NCI-H446 (cell line): ENCODE results near the gene FHOD1.

Source experiments
- DNase-seq, 2 experiments: peaks; one replicate each; lab custom pipeline; 2025; lab: John Stamatoyannopoulos, UW

Gene FHOD1

DNA sequence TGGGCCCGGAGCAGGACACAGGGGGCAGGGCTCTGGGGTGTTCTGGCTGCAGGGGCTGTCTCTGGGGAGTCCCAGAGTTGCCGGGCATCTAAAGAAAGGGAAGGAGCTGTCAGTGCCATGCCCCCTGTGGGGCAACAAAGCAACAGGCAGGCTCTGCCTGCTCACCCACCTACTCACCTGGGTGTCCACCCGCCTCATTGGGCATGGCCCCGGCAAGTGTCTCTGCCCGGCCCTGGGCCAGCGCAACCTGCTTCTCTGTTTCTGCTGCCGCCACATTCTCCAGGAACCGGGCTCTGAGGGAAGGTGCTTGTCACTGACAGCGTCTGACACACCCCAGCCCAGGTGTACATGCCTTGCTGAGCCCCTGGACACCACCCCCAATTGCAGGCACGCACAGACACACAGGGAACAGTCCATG lies 13.1 kb downstream of the FHOD1 start:
- no peak for DNase-seq

DNA sequence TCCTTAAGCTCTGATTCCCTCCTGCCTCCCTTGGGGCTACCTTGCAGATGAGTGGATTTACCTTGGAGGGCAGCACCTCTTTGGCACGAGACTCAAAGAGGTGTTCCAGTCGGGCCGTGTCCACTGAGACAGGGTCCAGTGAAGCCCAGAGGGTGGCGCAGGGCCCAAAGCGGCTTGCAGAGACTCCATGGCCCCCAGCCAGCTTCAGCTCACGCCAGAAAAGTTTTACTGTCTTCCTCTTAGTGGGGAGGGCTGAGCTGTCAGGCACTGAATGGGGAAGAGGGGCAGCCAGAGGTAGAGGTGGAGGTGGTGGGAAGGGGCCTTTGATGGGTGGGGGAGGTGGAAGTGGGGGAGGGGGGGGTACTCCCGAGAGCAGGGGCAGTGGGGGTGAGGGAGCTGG lies 13.7 kb downstream of the FHOD1 start:
- DNase-seq: no peak

DNA sequence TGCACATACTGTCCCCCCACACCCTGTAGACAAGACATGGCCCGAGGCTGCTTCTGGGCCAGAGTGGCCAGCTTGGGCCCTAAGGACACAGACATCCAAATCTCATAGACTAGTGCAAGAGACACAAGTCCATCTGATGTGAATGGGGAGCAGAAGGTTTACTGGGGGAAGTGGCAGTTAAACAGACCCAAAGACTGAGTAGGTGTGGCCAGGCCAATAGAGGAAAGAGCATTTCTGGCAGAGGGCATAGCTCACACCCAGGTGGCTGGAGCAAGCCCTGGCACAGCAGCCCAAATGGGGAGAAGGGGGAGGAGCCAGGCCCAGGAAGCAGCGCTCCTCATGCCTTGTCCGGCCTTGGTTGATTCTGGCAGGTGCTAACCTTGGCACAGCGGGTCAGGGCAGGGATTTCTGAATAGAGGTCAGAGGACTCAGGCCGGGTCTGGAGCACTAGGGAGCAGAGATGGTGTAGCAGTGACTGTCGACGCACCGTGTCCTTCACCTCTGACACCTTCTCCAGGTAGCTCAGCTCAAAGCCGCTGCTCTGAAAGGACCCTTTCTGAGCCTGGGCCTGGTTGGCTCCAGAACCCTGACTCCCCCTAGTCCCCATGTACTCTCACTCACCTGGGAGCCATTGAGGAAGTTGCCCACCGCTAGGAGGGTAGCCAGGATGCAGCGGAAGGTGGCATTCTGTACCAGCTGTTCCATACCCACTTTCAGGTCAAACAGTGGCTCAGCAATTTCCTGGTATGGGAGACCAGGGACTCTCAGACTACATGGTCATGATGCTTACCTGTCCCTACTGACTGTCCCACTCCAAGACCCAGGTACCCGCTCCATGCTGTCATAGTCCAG lies 16.2 kb downstream of the FHOD1 start:
- no peak for DNase-seq

GRCh38 chr16:67229906-67230808 lies 17.1 kb downstream of the FHOD1 start:
- DNase-seq: no peak

- DNase-seq: no peak
Observed at GRCh38 chr16:67228905-67229304, 18.4 kb downstream of the FHOD1 start.

GRCh38 chr16:67228034-67228785 lies 19.1 kb downstream of the FHOD1 start:
- no peak for DNase-seq

GRCh38 chr16:67227567-67227921 lies 19.7 kb downstream of the FHOD1 start:
- DNase-seq: no peak

- DNase-seq: peak; percentile 91 to 96
Observed at GRCh38 chr16:67226804-67227566, 20.3 kb downstream of the FHOD1 start, which contains the start of gene TMEM208. TSS of gene TMEM208 (plus strand) at chr16:67227130. CDS start at chr16:67227219, 89 bp downstream.

- DNase-seq: no peak
Observed at GRCh38 chr16:67226295-67226803, 20.9 kb downstream of the FHOD1 start.

DNA sequence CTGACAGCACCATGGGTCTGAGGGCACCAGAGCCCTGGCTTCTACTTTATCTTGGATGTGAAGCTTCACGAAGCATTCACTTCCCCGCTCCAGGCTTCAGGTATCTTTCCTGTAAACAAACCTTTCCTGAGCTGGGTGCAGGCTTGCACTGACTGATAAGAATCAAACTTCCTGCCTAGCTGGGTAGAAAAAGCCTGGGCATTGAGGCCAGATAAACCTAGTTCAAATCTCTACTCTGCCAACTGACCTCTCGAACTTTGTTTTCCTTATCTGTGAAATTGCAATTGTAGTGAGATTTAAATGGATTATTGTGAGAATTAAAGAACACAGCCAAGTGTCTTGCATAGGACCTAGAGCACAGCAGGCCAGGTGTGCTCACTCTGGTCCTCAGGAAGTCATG lies 23.3 kb downstream of the FHOD1 start:
- DNase-seq: no peak

DNA sequence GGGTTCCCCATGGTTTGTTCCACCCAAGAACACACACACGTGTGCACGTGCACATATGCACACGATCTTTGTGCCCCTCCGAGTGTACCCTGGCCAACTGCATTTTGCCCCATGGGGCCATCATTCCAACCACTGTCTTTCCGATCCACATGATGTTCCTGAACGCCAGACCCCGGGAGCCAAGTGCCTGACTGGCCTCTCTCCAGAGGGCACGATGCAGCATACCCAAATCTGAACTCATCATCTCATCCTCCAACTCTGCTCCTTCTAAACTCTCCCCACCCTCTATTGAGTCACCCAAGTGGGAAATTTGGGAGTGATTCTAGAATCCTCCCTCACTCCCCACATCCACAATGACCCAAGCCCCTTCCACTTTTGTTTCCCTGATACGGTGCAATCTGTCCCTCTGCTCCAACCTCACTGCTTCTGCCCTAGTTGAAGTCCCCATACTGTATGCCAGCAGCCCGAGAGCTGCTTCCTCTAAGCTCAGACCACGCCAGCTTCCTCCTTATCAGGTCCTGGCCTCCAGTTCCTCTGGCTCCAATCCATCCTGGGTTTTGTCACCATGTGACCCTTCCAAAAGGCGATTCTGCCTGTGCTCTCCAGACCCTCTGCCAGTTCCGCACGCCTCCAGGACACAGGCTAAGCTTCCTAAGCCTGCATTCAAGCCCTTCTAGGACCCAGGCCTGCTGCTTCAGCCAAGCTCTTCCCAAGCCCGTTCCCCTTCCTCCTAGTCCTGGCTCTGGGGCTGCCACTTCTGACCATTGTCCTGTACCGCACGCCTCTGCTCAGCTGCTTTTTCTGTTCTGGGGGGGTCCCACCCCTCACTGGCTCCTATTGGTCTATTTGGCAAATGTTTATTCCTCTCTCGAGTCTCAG lies 30.4 kb downstream of the FHOD1 start:
- DNase-seq: no peak

- no peak for DNase-seq
Observed at GRCh38 chr16:67215706-67216105, 31.6 kb downstream of the FHOD1 start.

- DNase-seq: no peak
Observed at GRCh38 chr16:67213197-67214019, 33.9 kb downstream of the FHOD1 start.

DNA sequence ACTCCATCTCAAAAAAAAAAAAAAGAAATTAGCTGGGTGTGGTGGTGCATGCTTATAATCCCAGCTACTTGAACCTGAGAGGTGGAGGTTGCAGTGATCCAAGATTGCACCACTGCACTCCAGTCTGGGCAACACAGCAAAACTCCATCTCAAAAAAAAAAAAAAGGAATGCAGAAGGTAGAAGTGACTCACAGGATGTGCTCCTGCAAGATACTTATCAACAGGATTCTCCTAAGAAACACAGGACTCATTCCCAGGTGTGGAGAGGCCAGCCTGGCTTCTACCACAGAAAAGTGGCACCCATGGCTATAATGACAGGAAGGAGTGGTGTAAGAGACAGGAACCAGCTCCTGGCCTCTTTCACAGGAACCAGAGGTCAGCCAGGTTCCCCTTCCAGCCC lies 34.5 kb downstream of the FHOD1 start:
- no peak for DNase-seq

GRCh38 chr16:67211674-67212073 lies 35.6 kb downstream of the FHOD1 start:
- no peak for DNase-seq

DNA sequence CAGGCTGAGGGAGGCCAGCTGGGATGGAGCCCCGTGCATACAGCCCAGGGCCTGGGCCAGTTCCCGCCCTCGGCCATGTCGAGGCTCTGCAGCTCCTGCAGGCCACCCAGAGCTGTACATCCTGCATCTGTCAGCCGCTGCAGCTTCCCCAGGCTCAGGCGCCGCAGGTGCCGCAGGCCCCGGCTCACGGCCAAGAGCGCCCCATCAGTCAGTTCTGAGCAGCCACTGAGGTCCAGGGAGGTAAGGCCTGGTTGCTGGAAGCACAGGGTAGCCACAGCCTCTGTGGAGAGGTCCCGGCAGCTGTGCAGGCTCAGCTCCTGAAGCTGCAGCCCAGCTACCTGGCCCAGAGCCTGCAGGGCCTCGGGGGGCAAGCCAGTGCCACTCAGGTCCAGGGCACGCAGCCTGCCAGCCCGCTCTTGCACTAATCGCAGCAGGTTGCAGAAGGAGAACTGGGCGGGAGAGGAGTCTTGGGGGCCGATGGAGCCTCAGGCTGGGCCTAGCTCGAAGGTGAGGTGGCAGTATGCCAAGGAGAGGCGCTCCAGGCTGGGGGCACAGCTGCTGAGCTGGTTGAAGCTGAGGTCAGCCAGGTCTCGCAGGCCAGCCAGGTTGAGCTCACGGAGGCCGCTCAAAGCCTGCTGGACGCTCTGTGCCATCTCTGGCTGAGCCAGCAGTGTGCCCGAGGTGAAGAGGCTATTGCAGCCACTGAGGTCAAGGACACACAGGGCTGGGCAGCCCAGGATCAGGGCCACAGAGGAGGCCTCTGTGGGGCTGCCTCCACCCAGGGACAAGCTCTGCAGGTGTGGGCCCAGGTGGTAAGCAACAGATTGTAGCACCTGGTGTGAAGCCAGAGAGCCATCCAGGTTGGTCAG lies 37.0 kb downstream of the FHOD1 start:
- no peak for DNase-seq

- no peak for DNase-seq
Observed at GRCh38 chr16:67209565-67209964, 37.7 kb downstream of the FHOD1 start.

DNA sequence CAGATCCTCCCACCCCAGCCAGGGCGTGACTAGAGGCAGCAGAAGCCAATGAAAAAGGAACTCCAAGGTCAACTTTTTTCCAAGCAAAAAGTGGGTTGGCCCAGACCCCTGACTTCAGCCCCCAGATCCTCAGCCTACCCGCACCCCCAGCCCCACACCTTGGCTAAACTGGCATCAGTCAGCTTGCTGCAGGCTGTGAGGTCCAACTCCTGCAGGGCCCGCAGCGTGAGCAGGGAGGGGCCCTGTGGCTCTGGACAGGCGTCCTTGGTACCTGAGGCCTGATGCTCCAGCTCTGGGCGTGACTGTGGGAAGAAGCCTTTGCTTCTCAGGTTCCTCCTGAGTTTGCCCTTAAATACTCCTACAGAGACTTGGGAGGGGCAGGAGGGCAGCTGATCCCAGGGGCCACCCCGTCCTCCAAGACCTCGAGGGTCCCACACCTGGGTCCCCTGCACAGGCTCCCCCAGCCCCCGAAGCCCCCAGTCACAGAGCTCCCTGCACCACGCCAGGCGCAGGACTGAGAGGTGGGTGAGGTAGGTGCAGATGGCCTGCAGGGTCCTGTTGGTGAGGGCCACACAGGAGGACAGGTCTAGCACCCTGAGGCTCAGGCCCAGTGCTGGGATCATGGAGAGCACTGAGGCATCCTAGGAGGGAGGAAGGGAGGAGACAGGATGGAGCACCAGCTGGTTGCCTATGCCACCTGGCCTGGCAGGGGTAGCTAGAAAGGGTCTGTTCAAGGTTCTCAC lies 39.0 kb downstream of the FHOD1 start:
- no peak for DNase-seq
